ENCODE results near the gene CCDC188.

Gene CCDC188

GRCh38 chr22:20184501-20185165, 33.8 kb upstream of the CCDC188 start:
- no peak for DNase-seq

- DNase-seq, result no peak
These were observed 33.0 kb upstream of the CCDC188 start for GRCh38 chr22:20183823-20184222.

GRCh38 chr22:20183101-20183500, 32.2 kb upstream of the CCDC188 start:
- no peak for DNase-seq

GRCh38 chr22:20182365-20182764, 31.5 kb upstream of the CCDC188 start:
- no peak for DNase-seq

- no peak for DNase-seq
These were observed 31.0 kb upstream of the CCDC188 start for GRCh38 chr22:20181884-20182236.

- no peak for DNase-seq
These were observed 30.5 kb upstream of the CCDC188 start for GRCh38 chr22:20181194-20181883.

- no peak for DNase-seq
These were observed 29.8 kb upstream of the CCDC188 start for GRCh38 chr22:20180640-20181039.

GRCh38 chr22:20180245-20180630, 29.4 kb upstream of the CCDC188 start:
- DNase-seq, result no peak

- no peak for DNase-seq
These were observed 28.8 kb upstream of the CCDC188 start for GRCh38 chr22:20179455-20180244.

- DNase-seq, result no peak
These were observed 28.0 kb upstream of the CCDC188 start for GRCh38 chr22:20178915-20179227.

- DNase-seq, result no peak
These were observed 27.4 kb upstream of the CCDC188 start for GRCh38 chr22:20178075-20178914.

- DNase-seq, result no peak
These were observed 26.5 kb upstream of the CCDC188 start for GRCh38 chr22:20177217-20177911.

- DNase-seq, result no peak
These were observed 25.7 kb upstream of the CCDC188 start for GRCh38 chr22:20176421-20177085.

GRCh38 chr22:20175597-20175900, 24.7 kb upstream of the CCDC188 start:
- no peak for DNase-seq

GRCh38 chr22:20174785-20175596, 24.1 kb upstream of the CCDC188 start:
- no peak for DNase-seq

GRCh38 chr22:20173772-20174171, 22.9 kb upstream of the CCDC188 start:
- DNase-seq, result no peak

GRCh38 chr22:20173246-20173645, 22.4 kb upstream of the CCDC188 start:
- no peak for DNase-seq

GRCh38 chr22:20172141-20172613, 21.3 kb upstream of the CCDC188 start:
- no peak for DNase-seq

- DNase-seq, result no peak
These were observed 20.7 kb upstream of the CCDC188 start for GRCh38 chr22:20171288-20172140.

- no peak for DNase-seq
These were observed 19.3 kb upstream of the CCDC188 start for GRCh38 chr22:20170170-20170569.

All from NCI-H748 treated with DMSO at 0.1 percent for 48 hours (cell line).